ENCODE results near the gene C6orf89. TPM values are rescaled to one million over a fixed set of nuclear protein-coding genes. Genes with fewer than 3 reads are reported as not detected.

The C6orf89 gene
- total and polyA plus RNA-seq, 9 donors: 23.1 to 102 (median 62.2) TPM

- 81 to 85% (median 81%) methylated on average over 14 of the region's 14 CpGs for WGBS, 3 donors
- DNase-seq: no peak
- H3K4me3 ChIP-seq: no peak overlapping the region
- no peaks in the 10 kb centered on the region for H3K9me3 ChIP-seq
- no peak overlapping the region for H3K27ac ChIP-seq
- intact Hi-C loops (cut with DNase I): no loop called here
- H3K4me1 ChIP-seq (ENCODE audit: insufficient read depth): peaks cover 1% of the 10 kb centered on the region
- no peaks in the 10 kb centered on the region for H3K27me3 ChIP-seq
- no peaks in the 10 kb centered on the region for H3K36me3 ChIP-seq
- no peak for TF ChIP-seq POLR2A (IDR thresholded peaks at IDR 0.05)
- TF ChIP-seq EP300 (IDR thresholded peaks at IDR 0.05): no peak
- TF ChIP-seq, protein P1, sequence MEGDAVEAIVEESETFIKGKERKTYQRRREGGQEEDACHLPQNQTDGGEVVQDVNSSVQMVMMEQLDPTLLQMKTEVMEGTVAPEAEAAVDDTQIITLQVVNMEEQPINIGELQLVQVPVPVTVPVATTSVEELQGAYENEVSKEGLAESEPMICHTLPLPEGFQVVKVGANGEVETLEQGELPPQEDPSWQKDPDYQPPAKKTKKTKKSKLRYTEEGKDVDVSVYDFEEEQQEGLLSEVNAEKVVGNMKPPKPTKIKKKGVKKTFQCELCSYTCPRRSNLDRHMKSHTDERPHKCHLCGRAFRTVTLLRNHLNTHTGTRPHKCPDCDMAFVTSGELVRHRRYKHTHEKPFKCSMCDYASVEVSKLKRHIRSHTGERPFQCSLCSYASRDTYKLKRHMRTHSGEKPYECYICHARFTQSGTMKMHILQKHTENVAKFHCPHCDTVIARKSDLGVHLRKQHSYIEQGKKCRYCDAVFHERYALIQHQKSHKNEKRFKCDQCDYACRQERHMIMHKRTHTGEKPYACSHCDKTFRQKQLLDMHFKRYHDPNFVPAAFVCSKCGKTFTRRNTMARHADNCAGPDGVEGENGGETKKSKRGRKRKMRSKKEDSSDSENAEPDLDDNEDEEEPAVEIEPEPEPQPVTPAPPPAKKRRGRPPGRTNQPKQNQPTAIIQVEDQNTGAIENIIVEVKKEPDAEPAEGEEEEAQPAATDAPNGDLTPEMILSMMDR (IDR thresholded peaks at IDR 0.05): no peak
Measured at GRCh38 chr6:36969240-36969691, 83.5 kb downstream of the C6orf89 start.

GRCh38 chr6:36969988-36970891 is 84.5 kb downstream of the C6orf89 start:
- H3K27me3 ChIP-seq: no peaks in the 10 kb centered on the region

GRCh38 chr6:36970892-36971842 is 85.4 kb downstream of the C6orf89 start:
- H3K36me3 ChIP-seq: no peaks in the 10 kb centered on the region
- H3K27me3 ChIP-seq: no peaks in the 10 kb centered on the region
- H3K4me3 ChIP-seq: no peak overlapping the region
- H3K27ac ChIP-seq: no peak overlapping the region
- TF ChIP-seq EP300 (IDR thresholded peaks at IDR 0.05): no peak
- TF ChIP-seq POLR2A (IDR thresholded peaks at IDR 0.05): no peak
- TF ChIP-seq, protein P1 (IDR thresholded peaks at IDR 0.05): no peak
- 75 to 84% (median 82%) methylated on average over 17 of the region's 17 CpGs for WGBS, 3 donors
- intact Hi-C loops (cut with DNase I): loop anchor here in 1 of 4 donors (5.0 kb wide), 1 partner anchor 84 kb away; the partner anchor contains the start of gene C6orf89
- H3K9me3 ChIP-seq: no peaks in the 10 kb centered on the region
- DNase-seq: no peak
- H3K4me1 ChIP-seq (ENCODE audit: insufficient read depth): peaks cover 1% of the 10 kb centered on the region

More at GRCh38 chr6:36969988-36970891, 84.5 kb downstream of the C6orf89 start:
- Histone ChIP-seq H3K4me1 (ENCODE audit: insufficient read depth) (peaks cover 1% of the 10 kb centered on the region), H3K36me3 (no peaks in the 10 kb centered on the region), H3K9me3 (no peaks in the 10 kb centered on the region), H3K4me3 (no peak overlapping the region), H3K27ac (no peak overlapping the region)
- TF ChIP-seq, protein P1 (IDR thresholded peaks at IDR 0.05): no peak
- no peak for TF ChIP-seq EP300 (IDR thresholded peaks at IDR 0.05)
- TF ChIP-seq POLR2A (IDR thresholded peaks at IDR 0.05): no peak
- intact Hi-C loops (cut with DNase I): loop anchor here in 1 of 4 donors (5.0 kb wide), 1 partner anchor 83 kb away; the partner anchor contains the start of gene C6orf89
- 84 to 89% (median 86%) methylated on average over 17 of the region's 17 CpGs for WGBS, 3 donors
- DNase-seq: no peak
